DMS79 treated with DMSO at 0.1 percent for 48 hours (cell line): ENCODE results near the gene SLC7A5.
"Not testable (repeated sequence)": the region's sequence is repeated elsewhere in the genome, so short reads cannot be mapped to it uniquely, and the experiment has no call there.

Experiments used
- DNase-seq: peaks from one replicate; lab custom pipeline; 2025; lab: John Stamatoyannopoulos, UW

The SLC7A5 gene

DNA sequence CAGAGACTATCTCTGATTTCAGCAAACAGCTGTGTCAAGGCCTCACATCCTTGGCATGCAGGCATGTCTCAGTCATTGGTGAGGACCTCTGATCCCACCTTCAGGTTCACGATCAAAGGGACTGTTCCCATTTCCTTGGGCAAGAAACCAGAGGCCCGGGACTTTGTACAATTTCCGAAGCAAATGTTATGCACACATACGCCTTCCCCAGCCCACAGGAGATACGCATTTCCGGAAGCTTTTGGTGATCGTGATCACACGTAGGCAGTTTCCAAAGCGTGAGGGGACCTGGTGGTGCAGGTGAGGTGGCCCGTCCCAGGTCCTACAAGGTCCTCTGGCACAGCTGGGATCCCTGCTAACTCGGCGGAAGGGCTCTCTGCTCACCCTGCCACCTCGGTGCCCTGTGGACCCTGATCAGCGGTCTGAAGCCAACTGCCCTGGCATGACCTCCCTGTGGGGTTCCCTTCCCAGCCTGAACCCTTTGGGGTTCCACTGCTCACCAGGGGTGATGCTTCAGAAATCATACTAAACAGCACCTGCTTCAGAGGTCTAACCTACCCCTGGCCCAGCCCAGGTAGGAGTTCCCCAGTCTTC is 74.7 kb downstream of the SLC7A5 start:
- no peak for DNase-seq

DNA sequence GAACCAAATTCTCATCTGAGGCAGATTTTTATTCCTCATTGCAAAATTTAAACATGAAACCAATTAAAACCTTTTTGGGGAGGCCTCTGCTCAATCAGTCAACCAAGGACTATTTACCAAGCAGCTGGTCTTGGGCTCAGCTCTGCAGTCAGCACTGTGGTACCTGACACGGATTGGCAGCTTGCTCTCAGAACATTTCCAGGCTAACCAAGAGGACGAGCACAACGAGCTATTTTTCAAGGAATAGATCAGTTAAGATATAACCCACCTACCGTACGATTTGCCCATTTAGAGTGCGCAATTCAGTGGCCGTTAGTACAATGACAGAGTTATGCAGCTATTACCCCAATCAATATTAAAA is 77.1 kb downstream of the SLC7A5 start:
- DNase-seq = no peak

DNA sequence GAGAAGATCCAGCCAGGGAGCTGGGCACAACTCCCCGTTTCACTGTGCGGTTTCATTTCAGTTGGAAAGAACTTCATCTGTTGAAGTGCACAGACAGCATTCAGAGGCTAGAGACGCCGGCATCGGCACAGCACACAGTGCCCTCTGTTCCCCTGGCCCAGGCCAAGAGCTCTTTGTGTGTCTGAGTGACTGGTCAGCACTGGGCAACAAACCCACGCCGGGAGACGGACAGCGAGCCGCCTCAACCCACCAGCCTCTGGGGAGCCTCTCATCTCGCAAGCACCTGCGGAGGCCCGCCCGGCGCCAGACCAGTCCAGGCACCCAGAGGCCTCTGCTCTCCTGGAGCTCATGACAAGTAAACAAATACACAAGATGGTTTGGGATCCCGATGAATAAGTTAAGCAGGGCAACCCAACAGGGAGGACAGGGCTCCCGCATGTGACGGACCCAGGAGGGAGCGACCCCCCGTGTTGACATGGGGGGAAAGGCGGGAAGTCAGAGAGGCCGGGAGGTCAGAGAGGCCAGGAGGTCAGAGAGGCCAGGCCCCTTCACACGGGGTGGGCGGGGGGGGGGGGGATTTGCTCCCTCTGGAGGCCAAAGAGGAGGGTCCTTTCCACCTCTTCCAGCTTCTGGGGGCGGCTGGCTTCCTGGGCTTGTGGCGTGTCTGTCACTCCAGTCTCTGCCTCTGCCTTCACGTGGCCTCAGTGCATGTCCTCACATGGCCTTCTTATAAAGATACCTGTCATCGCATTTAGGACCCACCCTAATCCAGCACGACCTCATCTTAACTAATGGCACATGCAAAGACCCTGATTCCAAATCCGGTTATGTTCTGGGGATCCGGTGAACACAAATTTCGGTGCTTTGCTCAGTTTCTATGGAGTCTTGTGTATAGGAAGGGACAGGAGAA is 77.8 kb downstream of the SLC7A5 start:
- no peak for DNase-seq

DNA sequence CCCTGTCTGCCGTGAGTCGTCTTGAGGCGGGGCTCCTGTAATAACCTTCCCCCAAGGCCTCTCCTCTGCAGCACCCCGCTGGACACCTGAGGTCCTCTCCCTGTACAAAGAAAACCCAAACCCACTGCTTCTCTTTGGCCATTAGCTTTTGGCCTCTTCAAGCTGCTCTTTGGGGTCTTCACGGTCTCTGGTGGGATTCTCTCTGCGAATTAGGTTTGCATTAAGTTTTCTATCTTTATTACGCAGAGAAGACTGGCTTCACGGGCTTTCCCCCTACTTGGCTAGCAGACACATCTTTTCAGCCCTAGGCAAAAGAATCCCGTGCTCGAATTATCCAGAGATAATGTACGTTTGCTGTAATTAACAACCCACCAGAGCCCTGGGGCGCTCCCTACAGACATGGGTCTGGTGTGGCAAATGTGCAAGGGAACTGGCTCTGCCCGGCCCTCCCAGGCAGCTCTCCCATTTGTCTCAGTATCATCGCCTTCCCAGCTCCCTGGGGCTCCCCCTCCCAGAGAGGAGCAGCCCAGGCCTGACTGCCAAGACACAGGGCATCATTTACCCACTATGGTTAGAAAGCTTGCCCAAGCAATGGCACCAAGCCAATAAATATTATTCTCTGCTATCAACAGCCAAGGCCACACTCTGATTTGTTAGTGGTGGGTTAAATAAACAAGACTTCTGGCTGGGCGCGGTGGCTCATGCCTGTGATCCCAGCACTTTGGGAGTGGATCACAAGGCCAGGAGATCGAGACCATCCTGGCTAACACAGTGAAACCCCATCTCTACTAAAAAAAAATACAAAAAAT is 78.8 kb downstream of the SLC7A5 start:
- DNase-seq = peak; percentile 54

DNA sequence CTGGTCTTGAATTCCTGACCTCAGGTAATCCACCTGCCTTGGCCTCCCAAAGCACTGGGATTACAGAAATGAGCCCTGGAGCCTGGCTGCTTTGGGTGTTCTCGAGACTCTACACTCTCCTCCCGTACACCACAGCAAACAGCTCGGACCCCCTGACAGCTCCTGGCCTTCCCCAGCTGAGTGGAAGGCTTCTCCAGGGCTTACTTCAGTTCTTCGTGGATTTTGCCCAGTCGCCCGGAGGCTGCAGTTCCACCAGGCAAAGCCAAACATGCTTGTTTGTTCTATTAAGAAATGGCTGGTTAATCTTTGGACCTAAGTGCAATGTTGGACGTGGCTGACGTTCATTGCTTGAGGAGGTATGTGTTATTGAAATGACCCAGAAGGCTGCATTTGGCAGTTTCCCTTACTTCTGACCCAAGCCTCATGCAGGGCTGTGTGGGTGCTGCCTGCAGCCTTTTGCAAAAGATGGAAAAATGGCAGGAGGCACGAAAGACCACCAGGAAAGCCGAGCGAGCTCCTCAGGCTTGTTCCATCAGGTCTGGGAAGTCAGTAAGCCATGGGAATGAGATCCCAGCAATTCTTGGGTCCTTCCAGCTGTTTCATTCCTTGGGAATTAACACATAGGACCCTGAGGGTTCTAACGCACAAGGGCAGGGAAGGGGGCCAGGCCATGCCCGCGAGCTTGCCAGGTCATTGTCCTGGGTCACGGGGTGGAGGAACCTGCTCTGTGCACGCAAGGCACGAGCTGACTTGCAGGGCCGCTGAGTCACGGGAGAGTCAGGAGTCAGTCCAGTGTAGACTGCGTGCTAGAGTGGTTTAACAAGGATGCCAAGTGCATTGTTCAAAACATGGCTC is 79.6 kb downstream of the SLC7A5 start:
- no peak for DNase-seq

DNA sequence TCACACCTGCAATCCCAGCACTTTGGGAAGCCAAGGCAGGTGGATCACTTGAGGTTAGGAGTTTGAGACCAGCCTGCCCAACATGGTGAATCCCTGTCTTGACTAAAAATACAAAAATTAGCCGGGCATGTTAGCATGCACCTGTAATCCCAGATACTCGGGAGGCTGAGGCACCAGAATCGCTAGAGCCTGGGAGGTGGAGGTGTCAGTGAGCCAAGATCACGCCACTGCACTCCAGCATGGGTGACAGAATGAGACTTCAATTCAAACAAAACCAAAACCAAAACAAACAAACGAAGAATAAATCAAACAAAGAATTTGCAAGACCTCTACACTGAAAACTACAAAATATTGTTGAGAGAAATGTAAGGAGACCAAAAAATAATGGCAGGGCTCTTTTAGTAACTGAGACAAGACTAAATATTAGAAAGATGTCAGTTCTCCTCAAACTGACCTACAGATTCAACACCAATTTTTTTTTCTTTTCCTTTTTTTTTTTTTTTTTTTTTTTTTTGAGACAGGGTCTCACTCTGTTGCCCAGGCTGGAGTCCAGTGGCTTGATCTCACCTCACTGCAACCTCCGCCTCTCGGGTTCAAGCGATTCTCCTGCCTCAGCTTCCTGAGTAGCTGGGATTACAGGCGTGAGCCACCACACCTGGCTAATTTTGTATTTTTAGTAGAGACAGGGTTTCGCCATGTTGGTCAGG is 80.4 kb downstream of the SLC7A5 start:
- DNase-seq = not testable (repeated sequence)

DNA sequence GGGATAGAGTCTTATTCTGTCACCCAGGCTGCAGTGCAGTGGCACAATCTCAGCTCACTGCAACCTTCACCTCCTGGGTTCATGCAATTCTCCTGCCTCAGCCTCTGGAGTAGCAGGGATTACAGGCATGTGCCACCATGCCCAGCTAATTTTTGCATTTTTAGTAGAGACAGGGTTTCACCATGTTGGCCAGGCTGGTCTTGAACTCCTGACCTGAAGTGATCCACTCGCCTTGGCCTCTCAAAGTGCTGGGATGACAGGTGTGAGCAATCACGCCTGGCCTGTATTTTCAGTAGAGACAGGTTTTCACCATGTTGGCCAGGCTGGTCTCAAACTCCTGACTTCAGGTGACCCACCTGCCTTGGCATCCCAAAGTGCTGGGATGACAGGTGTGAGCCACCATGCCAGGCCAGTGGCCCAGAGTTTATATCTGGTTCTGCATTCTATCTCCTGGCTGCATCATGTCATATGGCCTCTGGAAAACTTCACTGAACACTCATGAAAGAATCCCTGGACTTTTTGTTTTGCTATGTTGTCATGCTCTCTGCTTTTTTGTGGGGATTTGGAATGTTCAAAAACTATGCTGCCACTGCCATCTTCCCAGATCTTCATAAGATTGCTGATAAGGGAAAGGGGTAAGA is 81.7 kb downstream of the SLC7A5 start:
- not testable (repeated sequence) for DNase-seq

DNA sequence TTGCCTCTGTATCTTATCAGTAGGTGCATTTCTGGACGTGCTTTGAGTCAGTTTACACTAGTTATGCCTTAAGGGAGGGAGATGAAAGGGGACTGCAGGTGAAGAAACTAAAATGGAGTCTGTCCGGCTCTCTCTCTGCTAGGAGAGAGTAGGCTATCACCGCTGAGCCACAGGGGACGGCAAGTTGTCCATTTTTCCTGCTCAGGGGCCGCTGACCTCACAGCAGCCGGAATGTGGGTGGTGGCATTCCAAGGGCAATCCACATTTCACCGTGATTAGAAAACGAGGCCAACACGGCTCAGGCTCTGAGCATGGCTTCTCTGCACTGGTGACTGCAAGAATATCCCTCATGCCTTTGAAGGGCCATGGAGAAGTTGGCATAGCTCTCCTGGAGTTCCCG is 84.5 kb downstream of the SLC7A5 start:
- no peak for DNase-seq

DNA sequence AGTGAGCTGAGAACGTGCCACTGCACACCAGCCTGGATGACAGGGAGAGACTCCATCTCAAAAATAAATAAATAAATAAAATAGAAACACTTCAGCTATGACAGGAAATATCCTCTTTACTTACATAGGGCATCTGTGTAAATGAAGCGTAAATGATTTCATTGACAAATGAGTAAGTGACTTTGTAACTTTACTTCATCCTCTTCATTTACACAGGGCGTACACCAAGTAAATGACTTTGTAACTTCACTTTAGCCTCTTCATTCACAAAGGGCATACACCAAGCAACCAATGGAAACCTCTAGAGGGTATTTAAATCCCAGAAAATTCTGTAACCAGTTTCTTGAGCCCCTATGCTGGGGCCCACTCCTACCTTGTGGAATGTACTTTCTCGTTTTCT is 87.3 kb downstream of the SLC7A5 start:
- no peak for DNase-seq

DNA sequence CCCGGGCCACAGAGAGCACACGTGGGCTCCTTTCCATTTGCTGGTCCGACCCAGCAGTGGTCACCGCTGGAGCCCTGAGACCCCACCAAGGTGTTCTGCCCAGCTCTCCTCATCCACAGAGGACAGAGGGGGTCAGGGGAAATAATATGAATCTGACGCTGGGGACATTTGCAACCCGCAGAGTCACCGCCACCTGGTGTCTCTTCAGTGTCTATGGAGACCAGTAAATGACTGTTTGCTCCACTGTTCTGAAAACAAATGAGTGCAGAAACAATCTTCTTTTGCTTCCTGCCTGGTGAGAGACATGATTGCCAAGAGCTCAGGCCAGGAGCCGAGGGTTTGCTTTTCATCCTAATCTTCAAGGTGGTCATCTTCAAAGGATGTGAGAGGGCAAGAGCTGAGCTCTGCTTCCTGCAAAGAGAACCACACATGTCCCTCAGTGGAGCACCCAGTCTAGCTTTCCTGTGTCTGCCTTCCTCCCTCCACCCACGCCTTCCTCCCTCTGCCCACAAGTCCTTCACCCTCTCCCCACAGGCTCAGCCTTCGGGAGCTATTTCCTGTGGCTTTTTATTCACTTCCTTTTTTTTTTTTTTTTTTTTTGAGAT is 88.8 kb downstream of the SLC7A5 start:
- DNase-seq = no peak
